Activated CD8-positive, alpha-beta memory T cell treated with anti-CD3 and anti-CD28 coated beads for 1 hour (primary cell): ENCODE results near the gene CGB7.
A peak's percentile ranks its signal among the peaks of the same experiment; 100 is the strongest.
"Not testable (repeated sequence)": the region's sequence is repeated elsewhere in the genome, so short reads cannot be mapped to it uniquely, and the experiment has no call there.

Experiments used
- DNase-seq, 2 donors: peaks; one replicate each; pipeline ENCODE4 v3.0.0-alpha.2; 2020; ENCODE audit warnings: low read depth in 1 of 2; ENCODE audit errors: extremely low read depth in 1 of 2

The CGB7 gene

DNA sequence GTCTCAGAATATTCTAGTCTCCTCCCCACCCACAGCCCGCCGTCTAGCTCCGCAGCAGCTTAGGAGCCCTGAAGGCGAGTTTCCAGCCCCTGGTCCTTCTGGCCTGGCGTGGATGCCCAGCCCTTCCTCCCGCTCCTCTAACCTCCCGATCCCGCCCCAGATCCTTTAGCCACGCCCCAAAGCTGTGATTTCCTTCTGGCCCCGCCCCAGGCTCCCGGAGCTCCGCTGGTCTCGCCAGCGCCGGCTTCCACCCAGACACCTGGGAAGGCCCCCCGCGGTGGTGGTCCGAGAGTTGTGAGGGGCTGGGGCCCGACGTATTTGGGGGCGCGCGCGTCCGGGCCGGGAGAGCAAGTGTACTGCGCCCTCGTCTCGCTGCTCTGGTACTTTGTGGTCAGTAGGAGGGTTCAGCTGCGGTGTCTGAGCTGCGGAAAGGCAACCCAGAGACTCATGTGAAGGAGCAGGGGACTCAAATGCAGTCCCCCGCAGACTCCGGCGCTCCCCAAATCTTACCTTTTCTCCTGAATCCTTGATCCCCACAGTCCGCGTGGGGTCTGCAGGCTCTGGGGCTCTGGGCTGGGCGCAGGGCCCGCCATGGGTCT, at the start of gene CGB7:
TSS of gene CGB7 (minus strand) at position 114 of the 599 bp plus-strand sequence. CDS start 2,374 bp downstream, outside the sequence.
- peak in 1 of 2 donors; percentile 18 for DNase-seq

DNA sequence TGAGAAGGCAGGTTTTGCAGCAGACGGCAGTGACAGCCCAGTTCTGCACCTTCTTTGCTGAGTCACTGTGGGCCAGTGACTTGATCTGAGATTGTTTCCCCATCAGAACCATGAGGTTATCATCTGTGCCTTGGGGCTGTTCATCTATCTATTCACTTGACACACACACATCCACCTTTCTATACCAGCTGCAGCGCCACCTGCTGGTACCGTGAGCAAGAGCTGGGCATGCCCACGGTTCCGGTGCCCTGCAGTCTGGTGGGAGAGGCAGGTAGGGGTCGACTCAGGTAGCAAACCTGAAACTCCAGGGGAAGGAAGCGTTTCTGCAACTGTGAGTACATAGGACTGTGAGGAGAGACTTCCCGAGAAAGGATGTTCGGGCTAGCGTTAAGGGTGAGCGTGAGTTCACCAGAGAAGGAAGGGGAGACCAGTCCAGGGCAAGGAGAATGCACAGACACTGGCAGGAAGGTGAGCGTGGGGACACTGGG, 49.1 kb upstream of the CGB7 start:
- DNase-seq = peak in 1 of 2 donors; percentile 49

DNA sequence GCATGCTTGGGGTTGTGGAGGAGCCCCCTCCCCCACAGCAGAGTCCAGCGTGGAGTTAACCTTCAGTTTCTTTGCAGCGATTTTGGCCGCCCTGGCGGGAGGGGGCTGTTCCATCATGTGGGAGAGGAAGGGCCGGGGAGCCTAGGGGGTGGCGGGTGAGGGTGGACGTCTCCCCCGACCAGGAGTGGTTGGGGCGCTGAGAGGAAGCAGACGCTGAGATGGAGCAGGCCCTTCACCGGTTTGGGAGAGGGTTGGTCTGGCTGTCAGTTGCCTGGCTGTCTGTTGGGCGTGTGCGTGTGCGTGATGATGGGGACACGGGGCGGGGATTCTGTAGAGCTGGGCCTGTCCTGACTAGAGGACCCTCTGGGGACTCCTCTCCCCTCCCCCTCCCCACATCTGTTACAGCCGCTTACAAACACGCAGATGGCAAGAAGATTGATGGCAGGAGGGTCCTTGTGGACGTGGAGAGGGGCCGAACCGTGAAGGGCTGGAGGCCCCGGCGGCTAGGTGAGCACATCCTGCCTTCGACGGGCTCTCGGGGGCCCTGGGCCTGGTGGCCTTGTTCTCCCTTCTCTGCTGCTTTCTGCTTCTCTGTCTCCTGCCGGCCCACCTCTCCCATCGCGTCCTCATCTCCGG, 46.8 kb upstream of the CGB7 start:
- no peak for DNase-seq

DNA sequence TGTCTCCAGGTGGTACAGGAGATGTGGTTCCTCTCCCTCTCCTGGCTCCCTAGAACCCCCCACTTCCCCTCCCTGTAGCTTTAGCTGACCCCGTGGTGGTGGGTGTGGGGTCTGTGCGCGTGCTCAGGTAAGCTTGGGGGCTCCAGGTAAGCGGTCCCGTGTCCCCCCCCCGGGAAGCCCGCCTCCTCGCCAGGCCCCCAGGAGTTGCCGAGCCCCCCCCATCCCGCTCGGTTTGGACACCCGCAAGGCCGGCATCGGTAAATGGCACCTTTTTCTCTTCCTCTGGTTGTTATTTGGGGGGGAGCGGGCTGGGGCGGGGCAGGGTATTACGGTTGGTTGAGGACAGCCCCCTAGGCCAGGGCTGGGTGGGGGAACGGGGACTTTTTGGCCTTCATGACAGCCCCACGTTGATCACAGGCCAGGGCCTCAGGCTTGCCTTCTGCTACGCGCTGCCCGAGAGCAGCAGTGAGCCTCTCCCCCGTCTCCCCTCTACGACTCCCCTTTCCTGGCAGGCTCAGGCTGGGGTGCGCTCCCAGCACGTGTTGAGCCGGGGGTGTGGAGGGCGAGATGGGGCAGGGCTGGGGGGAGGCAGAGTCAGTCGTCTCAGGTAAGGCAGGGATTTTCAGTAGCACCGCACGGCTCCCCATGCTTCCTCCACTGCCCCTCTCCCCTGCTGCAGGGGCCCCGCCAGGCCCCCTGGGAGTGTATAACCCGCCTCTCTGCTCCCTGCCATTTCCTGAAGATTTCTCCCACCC, 46.0 kb upstream of the CGB7 start:
- no peak for DNase-seq

DNA sequence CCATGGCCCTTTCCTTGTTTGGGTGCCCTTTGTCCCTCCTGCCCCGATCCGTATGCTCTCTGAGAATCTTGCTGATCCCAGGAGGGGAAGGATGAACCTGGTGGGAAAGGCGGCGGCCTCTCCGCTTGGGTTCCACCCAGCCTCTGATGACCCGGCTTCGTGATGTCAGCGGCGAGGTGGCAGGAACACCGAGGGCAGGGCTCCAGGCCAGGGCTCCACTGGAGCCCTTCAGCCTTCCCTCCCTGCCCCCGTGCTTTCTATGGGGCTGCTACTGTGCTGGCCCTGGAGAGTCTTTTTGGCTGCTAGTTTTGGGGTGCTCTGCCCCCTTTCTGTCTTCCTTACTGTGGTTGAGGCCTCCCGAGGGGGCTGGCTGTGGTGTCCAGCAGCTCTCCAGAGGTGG, 44.8 kb upstream of the CGB7 start:
- no peak for DNase-seq

DNA sequence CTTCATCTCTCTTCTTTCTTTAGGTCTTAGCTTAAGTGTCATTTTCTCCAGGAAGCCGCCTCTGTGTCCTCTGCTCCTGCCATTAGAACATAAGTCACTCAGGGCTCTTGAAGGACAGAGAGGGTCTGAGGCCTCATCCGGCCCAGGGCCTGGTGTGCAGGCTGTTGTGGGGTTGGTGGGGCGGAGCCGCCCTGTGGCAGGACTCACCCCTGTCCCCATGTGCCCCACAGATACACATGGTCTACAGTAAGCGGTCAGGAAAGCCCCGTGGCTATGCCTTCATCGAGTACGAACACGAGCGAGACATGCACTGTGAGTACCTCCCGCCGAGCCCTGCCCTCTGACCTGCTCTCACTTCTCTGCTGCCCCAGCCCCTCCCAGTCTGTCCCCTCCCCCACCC, 43.6 kb upstream of the CGB7 start:
- no peak for DNase-seq

DNA sequence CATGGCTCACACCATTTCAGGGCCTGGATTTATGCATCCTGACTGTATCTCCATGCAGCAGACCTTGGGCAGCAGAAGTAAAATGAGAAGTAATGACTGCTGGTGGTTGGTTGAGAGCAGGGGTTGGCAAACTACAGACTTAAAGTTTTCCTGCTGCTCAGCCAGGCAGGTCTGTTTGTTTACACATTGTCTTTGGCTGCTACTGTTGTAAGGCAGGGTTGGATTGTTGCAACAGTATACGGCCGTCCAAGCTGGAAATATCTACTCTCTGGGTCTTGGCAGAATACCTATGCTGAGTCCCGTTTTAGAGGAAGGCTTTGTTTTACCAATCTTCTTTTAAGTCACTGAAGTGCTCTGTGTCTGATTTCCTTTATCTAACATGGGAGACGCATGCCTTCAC, 41.2 kb upstream of the CGB7 start:
- DNase-seq = no peak

DNA sequence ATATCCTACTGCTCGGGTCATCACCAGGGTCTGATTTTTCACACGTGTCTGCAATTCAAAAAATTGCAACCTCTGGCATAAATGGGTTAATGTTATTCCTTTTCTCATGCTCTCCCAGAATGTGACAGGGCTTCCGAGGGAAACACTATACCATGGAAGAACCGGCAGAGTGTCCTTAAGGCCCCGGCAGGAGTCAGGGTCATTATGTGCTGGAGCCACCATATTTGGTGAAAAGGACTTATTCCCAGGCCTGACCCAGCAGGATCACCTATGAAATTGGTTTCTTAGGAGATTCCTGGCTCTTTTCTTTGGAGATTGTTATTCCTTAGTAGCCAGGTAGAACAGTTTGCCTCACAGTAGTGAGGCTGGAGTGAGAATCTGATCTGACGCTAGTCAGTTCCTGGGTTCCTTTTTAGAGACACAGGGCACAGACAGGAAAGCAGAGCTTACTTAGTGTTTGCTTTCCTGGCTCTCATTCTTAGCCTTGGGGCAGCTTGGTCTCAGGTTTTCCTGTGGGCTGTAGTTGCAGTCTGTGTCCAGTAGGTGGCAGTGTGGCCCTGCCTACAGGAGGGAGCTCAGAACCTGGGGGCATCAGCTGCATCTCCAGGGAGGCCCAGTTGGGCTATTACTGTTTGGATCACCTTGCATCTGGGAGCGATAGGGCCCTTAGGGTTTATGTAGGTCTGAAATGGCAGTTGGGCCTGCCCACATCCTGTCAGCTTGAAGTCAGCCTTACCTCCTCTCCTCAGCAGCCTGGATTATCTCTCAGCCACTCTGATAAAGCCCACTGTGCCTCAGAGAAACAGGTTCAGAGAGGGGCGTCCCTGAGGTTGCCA, 40.1 kb upstream of the CGB7 start:
- peak in 1 of 2 donors; percentile 52 for DNase-seq

DNA sequence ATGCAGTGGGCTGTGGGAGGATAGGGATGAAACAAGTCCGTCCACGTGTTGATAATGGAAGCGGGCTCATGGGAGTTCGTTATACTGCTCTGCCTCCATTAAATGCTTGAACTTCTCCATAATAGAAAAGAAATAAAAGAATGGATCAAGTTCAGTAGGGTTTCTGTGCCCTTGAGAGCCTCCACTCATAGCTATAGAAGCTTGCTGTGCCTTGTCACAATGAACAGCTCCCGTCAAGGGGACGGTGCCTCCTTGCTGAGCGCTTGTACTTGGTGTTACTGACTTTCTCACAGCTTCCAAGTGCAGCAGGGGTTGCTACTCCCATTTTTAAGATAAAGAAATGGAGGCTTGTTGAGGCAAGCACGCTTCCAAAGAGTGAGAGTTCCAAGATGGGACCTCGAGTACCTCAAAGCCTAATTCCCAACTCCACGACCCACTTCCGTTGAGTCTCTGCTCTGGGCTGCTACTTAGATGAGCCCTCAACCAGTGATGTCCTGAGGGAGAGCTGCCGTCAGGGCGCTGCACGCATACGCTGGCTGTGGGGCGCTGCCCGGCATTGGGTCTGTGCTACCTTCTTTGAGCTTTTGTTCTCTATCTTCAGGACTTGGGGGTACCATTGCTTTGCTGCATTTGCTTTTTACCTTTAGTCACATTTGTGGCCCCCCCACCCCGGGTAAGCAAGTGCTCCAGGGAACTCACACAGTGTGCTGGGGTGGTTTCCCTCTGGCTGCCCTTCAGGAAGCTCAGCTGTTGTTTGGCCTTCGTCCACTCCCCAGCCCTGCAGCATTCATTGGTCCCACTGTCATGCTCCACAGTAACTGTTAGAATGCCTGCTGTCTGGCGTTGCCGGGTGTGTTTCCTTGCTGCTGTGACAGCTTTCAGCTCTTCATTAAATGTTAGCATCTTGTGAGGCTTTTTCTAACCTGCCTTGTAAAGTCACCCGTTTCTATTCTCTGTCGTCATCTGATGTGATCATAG, 37.2 kb upstream of the CGB7 start:
- no peak for DNase-seq

DNA sequence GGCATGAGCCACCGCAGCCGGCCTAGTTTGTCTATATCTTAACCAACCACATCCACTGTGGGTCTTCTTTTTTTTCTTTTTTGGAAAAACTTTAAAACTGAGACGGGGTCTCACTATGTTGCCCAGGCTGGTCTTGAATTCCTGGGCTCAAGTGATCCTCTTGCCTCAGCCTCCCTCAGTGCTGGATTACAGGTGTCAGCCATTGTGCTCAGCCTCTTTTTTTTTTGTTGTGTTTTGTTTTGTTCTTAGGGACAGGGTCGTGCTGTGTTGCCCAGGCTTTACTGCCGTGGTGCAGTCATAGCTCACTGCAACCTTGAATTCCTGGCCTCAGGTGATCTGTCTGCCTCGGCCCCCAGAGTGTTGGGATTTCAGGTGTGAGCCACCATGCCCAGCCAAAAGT, 35.1 kb upstream of the CGB7 start:
- no peak for DNase-seq

DNA sequence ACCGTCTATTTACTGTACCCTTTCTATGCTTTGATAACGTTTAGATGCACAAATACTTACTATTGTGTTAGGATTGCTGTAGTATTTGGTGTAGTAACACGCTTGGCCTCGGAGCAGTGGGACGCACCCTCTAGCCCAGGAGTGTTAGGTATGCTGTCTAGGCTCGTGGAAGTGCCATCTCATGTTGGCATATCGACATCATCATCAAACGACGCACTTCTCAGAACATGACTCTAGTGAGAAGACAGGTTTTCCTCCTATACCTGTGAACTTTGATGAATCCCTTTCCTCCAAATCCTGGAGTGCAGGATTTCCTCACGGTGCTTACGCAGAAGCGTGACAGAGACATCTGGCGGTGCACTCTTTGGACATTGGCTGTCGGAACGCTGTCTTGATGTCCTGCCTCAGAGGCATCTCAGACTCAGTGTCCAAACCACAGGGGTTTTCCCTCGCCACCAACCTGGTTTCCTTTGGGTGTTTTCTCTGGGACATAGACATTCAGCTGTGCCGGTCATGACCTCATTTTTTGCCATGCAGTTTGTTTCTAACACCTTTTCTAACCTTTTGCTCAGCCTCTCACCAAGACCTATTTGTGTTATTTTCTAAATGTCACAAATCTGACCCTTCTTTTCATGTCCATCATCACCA, 34.0 kb upstream of the CGB7 start:
- DNase-seq = no peak

DNA sequence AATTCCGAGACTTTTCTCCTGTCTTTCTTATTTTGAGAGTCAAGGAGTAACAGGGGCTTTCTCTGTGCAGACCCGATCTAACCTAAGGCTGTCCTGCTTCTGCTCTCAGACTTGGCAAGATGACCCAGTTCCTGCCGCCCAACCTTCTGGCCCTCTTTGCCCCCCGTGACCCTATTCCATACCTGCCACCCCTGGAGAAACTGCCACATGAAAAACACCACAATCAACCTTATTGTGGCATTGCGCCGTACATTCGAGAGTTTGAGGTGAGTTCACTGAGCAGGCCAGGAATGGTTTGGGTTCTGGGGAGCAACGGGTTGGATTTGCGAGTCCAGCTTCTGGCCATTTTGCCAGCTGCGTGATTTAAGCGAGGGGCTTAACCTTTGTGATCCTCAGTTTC, 28.7 kb upstream of the CGB7 start:
- DNase-seq = no peak

DNA sequence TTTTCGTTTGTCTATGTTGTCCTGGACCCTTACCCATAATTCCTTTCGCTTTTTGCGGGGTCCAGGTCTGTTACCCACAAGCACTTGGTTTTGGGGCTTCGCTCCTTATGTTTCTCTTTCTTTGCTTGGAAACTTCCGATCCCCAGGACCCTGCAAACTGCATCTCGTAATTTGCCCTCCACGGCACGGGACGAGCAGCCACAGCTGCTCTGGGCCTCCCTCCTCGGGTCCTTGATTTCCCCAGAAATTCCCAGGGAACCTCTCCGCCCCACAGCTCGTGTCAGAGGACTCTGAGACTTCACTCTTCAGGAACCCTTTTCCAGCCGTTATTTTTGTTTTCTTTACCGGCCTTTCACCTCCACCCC, 28.3 kb upstream of the CGB7 start:
- DNase-seq = no peak

DNA sequence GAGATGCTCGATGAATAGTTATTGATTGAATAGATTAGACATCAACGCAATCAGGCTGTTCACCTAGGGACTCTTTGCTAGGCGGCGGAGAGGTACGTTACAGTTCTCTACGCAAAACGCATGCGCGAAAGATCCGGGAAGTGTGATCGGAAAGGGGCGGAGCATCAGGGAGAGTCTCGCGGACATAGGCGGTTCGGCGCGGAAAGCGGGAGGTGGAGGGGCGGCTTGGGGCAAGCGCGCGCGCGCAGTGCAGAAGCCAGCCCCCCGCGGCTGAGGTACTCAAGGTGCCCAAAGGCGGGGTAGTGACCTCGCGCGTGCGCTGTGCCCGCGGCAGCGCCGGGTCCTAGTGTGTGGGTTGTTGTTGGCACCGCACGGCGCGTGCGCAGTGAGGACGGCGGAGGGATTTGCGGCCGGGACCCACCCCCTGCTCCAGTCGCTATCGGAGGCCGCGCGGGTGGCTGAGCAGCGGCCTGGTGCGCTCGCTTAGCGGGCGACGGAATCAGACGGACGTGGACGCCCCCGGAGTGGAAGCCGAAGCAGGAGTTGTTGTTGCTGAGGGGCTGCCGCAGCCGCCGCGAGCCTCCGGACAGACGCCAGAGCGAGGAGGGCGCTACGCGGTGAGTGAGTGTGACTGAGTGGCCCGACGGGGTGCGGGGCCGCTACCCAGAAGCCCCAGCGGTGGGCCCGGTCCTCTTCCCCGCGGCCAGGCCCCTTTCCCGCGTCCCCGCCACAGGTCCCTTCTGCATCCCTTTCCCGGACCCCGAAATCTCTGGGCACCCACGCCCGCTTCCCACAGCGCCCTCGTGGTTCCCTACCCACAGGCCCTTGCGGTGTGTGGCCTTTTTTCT, 27.7 kb upstream of the CGB7 start, which contains the start of gene SNRNP70:
TSS of gene SNRNP70 (plus strand) at position 432 of the 848 bp plus-strand sequence. CDS start 964 bp downstream, outside the sequence.
- DNase-seq = peak; percentile 95 to 99

DNA sequence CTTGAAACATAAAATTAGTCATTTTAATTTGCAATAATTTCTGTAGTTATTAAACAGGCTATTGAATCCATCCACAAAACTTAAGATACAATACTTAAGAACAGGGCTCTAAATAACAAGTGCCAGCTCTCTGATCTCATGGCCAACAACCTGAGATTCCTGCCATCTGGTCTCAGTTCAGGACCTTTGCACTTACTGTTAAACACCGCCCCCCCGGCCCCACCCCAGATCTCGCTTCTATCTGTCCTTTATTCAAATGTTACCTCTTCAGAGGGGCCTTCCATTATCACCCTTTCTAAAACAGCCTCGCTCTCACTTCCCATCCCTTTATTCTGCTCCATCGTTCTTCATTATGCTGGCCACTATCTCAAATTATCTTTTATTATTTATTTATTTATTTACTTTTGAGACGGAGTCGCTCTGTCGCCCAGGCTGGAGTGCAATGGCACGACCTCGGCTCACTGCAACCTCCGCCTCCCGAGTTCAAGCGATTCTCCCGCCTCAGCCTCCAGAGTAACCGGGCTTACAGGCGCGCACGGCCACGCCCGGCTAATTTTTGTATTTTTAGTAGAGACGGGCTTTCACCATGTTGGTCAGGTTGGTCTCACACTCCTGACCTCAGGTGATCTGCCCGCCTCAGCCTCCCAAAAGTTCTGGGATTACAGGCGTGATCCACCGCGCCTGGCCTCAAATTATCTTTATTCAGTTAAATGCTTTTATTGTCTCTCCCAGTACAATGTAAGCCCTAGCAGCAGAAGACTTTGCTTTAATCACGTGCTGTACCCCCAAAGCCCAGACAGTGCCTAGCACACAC, 26.9 kb upstream of the CGB7 start:
- DNase-seq = no peak

DNA sequence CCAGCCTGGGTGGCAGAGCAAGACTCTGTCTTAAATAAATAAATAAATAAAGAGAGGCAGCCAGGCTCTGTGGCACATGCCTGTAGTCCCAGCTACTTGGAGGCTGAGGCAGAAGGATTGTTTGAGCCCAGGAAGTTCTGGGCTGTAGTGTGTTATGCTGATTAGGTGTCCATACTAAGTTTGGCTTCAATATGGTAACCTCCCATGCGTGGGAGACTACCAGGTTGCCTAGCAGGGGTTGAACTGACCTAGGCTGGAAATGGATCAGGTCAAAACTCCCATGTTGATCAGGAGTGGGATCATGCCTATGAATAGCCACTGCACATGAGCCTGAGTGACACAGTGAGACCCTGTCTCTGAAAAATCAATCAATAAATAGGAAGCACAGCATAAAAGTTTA, 23.7 kb upstream of the CGB7 start:
- no peak for DNase-seq

DNA sequence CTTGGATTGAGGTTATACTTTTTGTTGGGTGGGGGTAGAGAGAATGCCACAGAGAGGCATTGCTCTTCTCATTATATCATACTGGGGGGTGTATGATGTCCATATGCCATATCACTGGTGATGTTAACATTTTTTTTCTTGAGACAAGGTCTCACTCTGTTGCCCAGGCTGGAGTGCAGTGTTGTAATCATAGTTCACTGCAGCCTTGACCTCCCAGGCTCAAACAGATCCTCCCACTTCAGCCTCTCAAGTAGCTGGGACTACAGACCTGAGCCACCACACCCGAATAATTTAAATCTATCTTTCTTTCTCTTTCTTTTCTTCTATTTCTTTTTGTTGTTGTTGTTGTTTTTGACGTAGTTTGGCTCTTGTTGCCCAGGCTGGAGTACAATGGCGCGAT, 22.8 kb upstream of the CGB7 start:
- DNase-seq = no peak

DNA sequence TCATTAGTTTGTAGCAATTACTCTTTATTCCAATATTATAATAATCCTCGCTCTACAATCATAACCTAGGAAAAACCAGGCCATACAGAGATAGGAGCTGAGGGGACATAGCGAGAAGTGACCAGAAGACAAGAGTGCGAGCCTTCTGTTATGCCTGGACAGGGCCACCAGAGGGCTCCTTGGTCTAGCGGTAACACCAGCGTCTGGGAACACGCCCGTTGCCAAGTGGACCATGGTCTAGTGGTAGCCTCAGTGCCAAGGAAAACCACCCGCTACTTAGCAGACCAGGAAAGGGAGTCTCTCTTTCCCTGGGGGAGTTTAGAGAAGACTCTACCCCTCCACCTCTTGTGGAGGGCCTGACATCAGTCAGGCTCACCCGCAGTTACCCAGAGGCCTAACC, 17.3 kb upstream of the CGB7 start:
- DNase-seq = not testable (repeated sequence)
